NCI-H2081 treated with DMSO at 0.1 percent for 48 hours (cell line): ENCODE measurements around the gene CAMK1D.
"Not testable (repeated sequence)": the region's sequence is repeated elsewhere in the genome, so short reads cannot be mapped to it uniquely, and the experiment has no call there.

Experiments used
- DNase-seq: peaks from one replicate; lab custom pipeline; 2025; lab: John Stamatoyannopoulos, UW

Gene CAMK1D

DNA sequence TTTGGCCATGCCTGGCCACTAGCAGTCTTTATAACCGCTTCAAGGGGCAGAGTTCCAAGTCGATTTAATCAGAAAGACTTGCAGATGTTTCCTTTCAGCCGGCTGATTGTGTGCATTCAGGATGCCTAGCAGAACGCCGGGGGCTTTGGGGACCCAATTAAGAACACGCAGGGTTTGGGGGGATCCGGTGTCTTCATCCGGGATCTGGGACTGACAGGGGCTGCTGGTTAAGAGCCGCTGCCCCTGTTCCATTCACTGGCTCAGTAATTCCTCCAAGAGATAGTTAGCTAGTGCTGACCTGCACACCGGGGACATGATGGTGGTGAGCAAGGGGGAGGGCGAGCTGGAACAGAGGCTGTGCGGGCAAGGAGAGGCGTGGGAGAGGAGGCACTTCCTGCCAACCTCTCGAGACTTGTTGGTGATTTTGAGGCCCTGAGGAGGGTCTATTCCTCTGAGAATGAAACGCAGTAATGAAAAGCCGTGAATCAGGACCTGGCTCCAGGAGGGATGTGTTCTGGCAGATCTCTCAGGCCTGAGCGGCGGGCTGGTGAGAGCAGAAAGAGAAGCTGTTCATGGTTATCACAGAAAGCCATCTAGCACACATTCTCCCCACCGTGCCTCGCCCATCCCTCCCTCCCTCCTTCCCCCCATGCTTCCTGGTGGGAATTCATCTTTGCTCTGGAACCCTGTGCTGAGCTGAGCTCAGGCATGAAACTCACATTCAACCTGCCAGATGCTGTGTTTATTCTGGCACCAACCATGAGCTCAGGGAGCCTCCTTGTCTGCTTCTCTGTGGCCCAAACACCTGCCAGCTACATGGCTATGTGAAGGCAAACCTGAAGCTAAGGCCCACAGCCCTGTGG lies 500.2 kb downstream of the CAMK1D start:
- no peak for DNase-seq

- DNase-seq = no peak
Observed at GRCh38 chr10:12852687-12853086, 503.3 kb downstream of the CAMK1D start.

DNA sequence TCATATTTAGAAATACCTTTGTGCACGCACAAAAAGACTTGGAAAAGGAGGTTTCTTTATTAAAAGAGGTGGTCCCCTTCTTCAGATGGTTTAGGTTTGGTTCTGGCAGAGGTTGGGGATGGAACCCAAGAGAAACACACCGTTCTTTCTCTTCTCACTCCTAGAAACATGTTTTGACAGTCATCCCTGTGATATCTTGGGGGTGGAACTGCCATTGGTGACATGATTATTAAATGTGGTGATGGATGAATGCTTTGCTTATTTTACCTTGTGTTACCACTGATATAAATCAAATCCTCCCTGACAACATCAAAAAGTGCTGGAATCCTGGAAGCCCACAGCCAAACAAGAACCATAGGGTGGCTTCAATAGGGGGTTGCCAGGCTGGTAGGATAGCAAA lies 505.6 kb downstream of the CAMK1D start:
- DNase-seq = no peak

DNA sequence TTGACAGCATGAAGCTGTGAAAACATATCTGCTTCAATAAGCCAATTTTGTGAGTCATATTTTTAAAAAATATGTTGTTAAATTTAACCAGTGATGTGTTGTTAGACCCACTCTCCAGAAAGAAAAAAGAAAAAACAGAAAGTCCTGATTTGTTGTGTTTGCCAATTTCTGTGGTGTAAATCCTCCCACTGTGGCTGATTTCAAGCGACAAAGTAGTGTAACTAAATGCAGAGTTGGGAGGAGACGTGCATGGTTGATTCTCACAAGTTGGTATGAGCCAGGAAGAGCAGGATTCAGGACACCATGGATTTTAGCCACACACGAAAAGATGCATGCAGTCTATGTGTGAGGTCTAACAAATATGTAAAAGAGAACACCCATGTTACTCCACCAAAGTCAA lies 513.1 kb downstream of the CAMK1D start:
- no peak for DNase-seq

- DNase-seq = not testable (repeated sequence)
Observed at GRCh38 chr10:12865515-12865914, 516.2 kb downstream of the CAMK1D start.

DNA sequence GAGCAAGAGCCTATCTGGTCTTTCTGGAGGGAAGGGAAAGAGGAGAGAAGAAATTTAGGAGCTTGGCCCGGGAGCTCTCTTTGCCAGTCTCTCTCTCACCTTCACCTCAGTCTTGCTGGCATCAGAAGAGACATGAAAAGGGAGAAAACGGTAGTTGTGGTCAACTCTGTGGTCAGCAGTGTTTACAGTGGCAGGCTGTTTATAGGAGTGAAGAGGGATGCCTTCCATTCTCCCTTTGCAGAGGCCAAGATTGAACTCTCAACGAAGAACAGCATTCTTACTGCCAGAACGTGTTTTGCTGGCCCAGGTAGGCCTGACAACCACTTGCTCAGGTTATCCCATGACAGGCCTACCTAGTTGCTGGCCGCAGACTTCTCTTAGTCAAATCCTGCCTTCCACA lies 518.9 kb downstream of the CAMK1D start:
- no peak for DNase-seq

GRCh38 chr10:12869427-12869826 lies 520.1 kb downstream of the CAMK1D start:
- DNase-seq = no peak

DNA sequence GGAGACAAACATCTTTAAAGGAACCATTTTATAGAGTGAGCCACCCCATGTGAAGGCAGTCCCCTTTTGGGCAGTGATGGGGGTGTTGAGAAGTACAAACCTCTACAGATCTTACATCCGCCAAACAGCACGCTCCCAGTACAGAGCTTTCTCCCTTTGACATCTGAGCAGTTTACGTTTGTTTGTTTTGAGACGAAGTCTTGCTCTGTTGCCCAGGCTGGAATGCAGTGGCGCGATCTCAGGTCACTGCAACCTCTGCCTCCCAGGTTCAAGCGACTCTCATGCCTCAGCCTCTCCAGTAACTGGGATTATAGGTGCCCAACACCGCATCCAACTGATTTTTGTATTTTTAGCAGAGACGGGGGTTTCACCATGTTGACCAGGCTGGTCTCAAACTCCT lies 523.2 kb downstream of the CAMK1D start:
- DNase-seq = no peak

- no peak for DNase-seq
Observed at GRCh38 chr10:12873172-12873571, 523.8 kb downstream of the CAMK1D start.

DNA sequence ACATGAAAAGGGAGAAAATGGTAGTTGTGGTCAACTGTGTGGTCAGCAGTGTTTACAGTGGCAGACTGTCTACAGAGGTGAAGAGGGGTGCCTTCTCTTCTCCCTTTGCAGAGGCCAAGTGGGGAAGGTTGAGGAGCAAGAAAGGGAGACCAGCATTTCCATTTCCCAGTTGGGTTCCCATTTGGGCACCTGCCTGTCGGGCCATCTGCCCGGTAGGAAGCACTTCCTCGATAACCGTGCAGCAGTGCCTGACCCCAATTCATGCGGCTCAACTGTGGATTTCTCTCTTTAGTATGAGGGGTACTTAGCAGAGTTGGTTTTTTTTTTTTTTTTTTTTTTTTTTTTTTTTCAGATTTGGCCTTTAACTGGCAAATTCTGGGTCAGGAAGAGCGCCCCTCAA lies 525.2 kb downstream of the CAMK1D start:
- DNase-seq = no peak

GRCh38 chr10:12875100-12875499 lies 525.8 kb downstream of the CAMK1D start:
- DNase-seq = no peak

- DNase-seq = no peak
Observed at GRCh38 chr10:12876266-12876665, 526.9 kb downstream of the CAMK1D start.

DNA sequence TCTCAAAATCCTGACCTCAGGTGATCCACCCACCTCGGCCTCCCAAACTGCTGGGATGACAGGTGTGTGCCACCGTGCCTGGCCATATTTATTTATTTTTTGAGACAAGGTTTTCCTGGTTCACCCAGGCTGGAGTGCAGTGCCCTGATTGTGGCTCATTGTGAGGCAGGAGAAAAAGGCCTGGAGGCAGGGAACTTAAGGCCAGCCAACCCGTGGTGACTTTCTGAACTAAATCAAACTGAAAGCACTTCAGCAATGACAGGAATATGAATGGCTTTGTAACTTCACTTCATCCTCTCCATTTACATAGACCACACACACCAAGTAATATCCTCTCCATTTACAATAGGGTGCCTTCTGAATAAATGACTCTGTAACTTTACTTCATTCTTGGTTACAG lies 527.8 kb downstream of the CAMK1D start:
- no peak for DNase-seq

GRCh38 chr10:12880423-12880822 lies 531.1 kb downstream of the CAMK1D start:
- DNase-seq = no peak

GRCh38 chr10:12884851-12885250 lies 535.5 kb downstream of the CAMK1D start:
- DNase-seq = no peak
